ENCODE measurements around the gene MYO5A. TPM values are rescaled to one million over a fixed set of nuclear protein-coding genes. Genes with fewer than 3 reads are reported as not detected.

The MYO5A gene
- polyA plus RNA-seq, 3 donors = 7.9 to 8.9 (median 8.0) TPM

GRCh38 chr15:52338058-52338457 is 190.6 kb downstream of the MYO5A start:
- DNase-seq (ENCODE audit: low read depth in 3 of 3, low spot score in 2 of 3) = no peak

- no peak for DNase-seq (ENCODE audit: low read depth in 3 of 3, low spot score in 2 of 3)
Measured at GRCh38 chr15:52337198-52337853, 191.4 kb downstream of the MYO5A start.

- DNase-seq (ENCODE audit: low read depth in 3 of 3, low spot score in 2 of 3) = no peak
Measured at GRCh38 chr15:52336529-52336928, 192.2 kb downstream of the MYO5A start.

- DNase-seq (ENCODE audit: low read depth in 3 of 3, low spot score in 2 of 3) = no peak
Measured at GRCh38 chr15:52334491-52335160, 194.1 kb downstream of the MYO5A start.

GRCh38 chr15:52331490-52332240 is 197.0 kb downstream of the MYO5A start:
- no peak for DNase-seq (ENCODE audit: low read depth in 3 of 3, low spot score in 2 of 3)

GRCh38 chr15:52329987-52330386 is 198.7 kb downstream of the MYO5A start:
- DNase-seq (ENCODE audit: low read depth in 3 of 3, low spot score in 2 of 3) = no peak

- DNase-seq (ENCODE audit: low read depth in 3 of 3, low spot score in 2 of 3) = no peak
Measured at GRCh38 chr15:52329150-52329549, 199.5 kb downstream of the MYO5A start.

- DNase-seq (ENCODE audit: low read depth in 3 of 3, low spot score in 2 of 3) = no peak
Measured at GRCh38 chr15:52328680-52329079, 200.0 kb downstream of the MYO5A start.

GRCh38 chr15:52326756-52327155 is 201.9 kb downstream of the MYO5A start:
- no peak for DNase-seq (ENCODE audit: low read depth in 3 of 3, low spot score in 2 of 3)

- DNase-seq (ENCODE audit: low read depth in 3 of 3, low spot score in 2 of 3) = no peak
Measured at GRCh38 chr15:52324109-52324508, 204.6 kb downstream of the MYO5A start.

GRCh38 chr15:52318729-52319500 is 209.8 kb downstream of the MYO5A start:
- no peak for DNase-seq (ENCODE audit: low read depth in 3 of 3, low spot score in 2 of 3)

GRCh38 chr15:52317688-52318087 is 211.0 kb downstream of the MYO5A start:
- no peak for DNase-seq (ENCODE audit: low read depth in 3 of 3, low spot score in 2 of 3)

GRCh38 chr15:52317022-52317421 is 211.7 kb downstream of the MYO5A start:
- no peak for DNase-seq (ENCODE audit: low read depth in 3 of 3, low spot score in 2 of 3)

GRCh38 chr15:52309154-52309548 is 219.5 kb downstream of the MYO5A start:
- DNase-seq (ENCODE audit: low read depth in 3 of 3, low spot score in 2 of 3) = no peak

GRCh38 chr15:52308446-52309153 is 220.1 kb downstream of the MYO5A start:
- no peak for DNase-seq (ENCODE audit: low read depth in 3 of 3, low spot score in 2 of 3)

- no peak for DNase-seq (ENCODE audit: low read depth in 3 of 3, low spot score in 2 of 3)
Measured at GRCh38 chr15:52307847-52308246, 220.8 kb downstream of the MYO5A start.

- no peak for DNase-seq (ENCODE audit: low read depth in 3 of 3, low spot score in 2 of 3)
Measured at GRCh38 chr15:52306270-52306669, 222.4 kb downstream of the MYO5A start.

- DNase-seq (ENCODE audit: low read depth in 3 of 3, low spot score in 2 of 3) = no peak
Measured at GRCh38 chr15:52303093-52303772, 225.4 kb downstream of the MYO5A start.

- DNase-seq (ENCODE audit: low read depth in 3 of 3, low spot score in 2 of 3) = no peak
Measured at GRCh38 chr15:52301265-52301847, 227.3 kb downstream of the MYO5A start.

Measured in right renal cortex interstitium (tissue), 3 donors.